Fibroblast of lung (primary cell): ENCODE measurements around the gene KIRREL3.

ENCODE experiments used
- CTCF ChIP-seq, 2 donors: IDR thresholded peaks in 1 of 2; conservative IDR thresholded peaks in 1 of 2; 1 replicate in 1 of 2; 2 replicates in 1 of 2; pipeline ENCODE4 v1.5.1; 2011 to 2012; ENCODE audit warnings: low read length in 2 of 2, control low read depth in 1 of 2, inconsistent platforms in 1 of 2, low read depth in 1 of 2, mild to moderate bottlenecking in 1 of 2
- EZH2 ChIP-seq: IDR thresholded peaks from 2 replicates; pipeline ENCODE4 v1.5.1; 2012; ENCODE audit warnings: low read length, control low read depth, mild to moderate bottlenecking; ENCODE audit errors: missing control alignments

GRCh38 chr11:126384449-126385070 lies 616.0 kb downstream of the KIRREL3 start:
- TF ChIP-seq CTCF (conservative IDR thresholded peaks at IDR 0.05 in 1 of 2, IDR thresholded peaks at IDR 0.05 in 1 of 2; ENCODE audit: low read depth in 1 of 2, low read length in 2 of 2) (no peak), EZH2 (no peak)
